Measurements from ENCODE around the gene PEMT. TPM values are rescaled to one million over a fixed set of nuclear protein-coding genes. Genes with fewer than 3 reads are reported as not detected.

PEMT gene, protein sequence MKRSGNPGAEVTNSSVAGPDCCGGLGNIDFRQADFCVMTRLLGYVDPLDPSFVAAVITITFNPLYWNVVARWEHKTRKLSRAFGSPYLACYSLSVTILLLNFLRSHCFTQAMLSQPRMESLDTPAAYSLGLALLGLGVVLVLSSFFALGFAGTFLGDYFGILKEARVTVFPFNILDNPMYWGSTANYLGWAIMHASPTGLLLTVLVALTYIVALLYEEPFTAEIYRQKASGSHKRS
- total RNA-seq, result 35.0 and 37.5 TPM in 2 replicates

DNA sequence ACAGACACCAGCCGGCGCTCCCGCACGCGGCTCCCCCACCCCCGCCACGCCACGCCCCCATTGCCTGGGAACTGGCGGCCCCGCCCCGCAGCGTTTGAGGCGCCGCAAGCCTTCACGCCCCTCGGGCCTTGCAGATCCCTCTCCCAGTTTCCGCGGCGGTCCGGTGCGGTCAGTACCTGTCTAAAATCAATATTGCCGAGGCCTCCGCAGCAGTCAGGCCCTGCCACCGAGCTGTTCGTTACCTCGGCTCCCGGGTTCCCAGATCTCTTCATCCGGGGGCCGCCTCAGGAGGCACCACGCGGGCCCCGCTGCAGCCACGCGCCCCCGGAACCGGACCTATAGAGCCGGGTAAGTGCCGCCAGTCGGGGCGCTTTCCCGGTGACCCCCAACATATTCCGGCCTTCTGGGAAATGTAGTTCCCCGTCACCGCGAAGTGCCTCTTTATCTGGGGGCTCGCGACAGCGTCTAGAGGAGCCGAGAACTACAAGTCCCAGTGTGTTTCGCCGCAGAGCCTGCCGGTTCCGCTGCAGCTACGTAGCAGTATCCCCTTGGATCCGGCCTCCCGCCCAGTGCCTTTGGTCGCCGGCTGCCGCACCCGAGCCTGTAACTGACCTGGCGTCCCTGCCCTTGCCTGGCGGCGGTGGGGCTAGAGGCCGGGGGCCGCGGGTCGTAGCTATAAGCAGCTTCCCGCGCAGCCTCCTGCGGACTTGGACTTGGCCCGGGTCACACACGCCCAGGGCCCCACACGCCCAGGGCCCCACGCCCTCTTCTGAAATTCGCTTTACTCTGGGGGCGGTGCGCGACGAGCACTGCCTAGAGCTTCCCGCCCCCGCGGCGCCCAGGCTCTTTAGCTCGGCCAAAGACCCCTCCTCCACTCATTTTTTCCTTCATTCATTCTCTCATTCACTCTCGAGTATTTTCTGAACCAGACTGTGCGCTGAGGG lies at the start of gene PEMT:
Gene PEMT (minus strand): TSS at position 354 of the 944 bp plus-strand sequence. CDS start 82 bp downstream, at position 272.

DNA sequence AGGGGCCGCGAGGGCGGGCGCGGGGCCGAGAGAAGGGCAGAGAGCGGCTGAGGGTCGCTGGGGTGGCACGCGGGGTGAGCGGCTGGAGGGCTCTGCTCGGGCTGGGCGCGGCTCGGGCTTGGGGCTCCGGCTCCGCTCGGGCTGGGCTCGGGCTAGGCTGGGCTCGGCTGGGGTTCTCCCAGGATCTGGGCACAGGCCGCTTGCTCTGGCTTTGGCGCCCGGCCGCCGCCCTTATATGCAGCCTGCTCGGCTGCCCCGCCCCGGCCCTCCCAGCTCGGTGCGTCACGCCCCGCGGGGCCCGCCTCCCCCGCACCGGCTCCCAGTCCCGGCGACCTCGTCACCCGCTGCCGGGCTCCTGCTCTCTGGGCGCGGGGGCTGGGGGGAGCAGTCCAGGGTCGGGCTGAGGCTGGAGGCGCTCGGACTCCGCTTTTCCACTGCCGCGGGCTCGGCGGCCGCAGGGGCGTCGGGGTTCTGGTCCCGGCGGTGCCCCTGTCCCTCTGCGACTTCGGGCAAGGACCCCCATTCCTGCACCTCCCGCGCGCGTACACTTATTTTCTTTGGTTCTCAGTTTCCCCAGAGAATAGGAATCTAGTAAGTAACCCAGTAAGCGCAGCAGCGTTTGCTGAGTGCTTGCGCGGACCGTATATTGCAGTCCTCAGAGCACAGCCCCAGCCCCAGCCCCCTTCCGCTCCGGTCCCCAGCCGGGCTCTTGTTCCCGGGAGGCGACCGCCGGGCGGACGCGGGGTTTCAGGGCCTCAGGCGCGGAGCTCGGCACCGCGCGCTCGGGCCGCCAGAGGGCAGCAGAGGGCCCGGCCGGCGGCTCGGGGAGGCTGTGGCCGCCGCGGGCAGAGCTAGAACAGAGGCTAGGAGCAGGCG lies 95.1 kb downstream of the PEMT start, which contains the start of gene RASD1:
Gene RASD1 (minus strand): TSS at position 207 of the 876 bp plus-strand sequence. CDS start 214 bp downstream, outside the sequence.

DNA sequence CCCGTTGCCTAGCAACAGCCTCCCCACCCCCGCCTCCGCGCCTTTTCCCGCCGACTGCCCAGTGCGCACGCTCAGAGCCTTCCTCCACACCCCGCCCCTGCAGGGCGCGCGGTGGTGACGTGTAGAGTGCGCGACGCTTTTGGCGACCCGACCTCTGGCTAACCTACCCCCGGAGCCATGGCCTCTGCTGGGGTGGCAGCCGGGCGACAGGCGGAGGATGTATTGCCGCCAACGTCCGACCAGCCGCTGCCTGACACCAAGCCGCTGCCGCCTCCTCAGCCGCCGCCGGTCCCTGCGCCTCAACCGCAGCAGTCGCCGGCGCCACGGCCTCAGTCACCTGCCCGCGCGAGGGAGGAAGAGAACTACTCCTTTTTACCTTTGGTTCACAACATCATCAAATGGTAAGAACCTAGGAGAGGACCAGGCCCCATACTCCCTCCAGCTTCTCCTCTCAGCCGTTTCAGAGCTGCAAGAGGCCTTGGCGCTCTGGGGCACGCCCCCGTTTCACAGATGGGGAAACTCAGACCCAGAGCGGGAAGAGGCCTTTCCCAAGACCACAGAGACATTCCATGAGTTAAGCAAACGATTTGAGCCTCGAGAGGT lies 114.5 kb downstream of the PEMT start, which contains the start of gene MED9:
Gene MED9 (plus strand): TSS at position 136 of the 603 bp plus-strand sequence. CDS start 42 bp downstream, at position 178.

Other genes starting within 250 kb of the PEMT start
- 6.9 and 10.2 TPM in 2 replicates for gene MED9, start 114.7 kb downstream of the PEMT start, total RNA-seq
- 2.0 and 8.1 TPM in 2 replicates for gene RASD1, start 95.3 kb downstream of the PEMT start, total RNA-seq
- 11.0 and 19.6 TPM in 2 replicates for gene RAI1, start 89.8 kb upstream of the PEMT start, total RNA-seq
- 81.2 and 124 TPM in 2 replicates for gene SREBF1, start 245.3 kb upstream of the PEMT start, total RNA-seq